ENCODE results near the gene FGG.

- no peak for TF ChIP-seq POLR2A (IDR thresholded peaks at IDR 0.05)
- no peak for TF ChIP-seq CTCF (IDR thresholded peaks at IDR 0.05)
Observed at GRCh38 chr4:154579927-154580326, 32.5 kb downstream of the FGG start.

Data from testis (tissue), 2 donors.